Esophagus muscularis mucosa (tissue), 4 donors: Measurements from ENCODE around the gene SPDYE4. TPM values are rescaled to one million over a fixed set of nuclear protein-coding genes. Genes with fewer than 3 reads are reported as not detected.

Experiments used
- DNase-seq: peaks from one replicate; pipeline ENCODE4 v3.0.0-alpha.2; 2017; ENCODE audit errors: extremely low spot score
- H3K27ac ChIP-seq, 4 donors: fragments of 200-600 bp; sonication (generic); replicated peaks in 1 of 4; 1 replicate in 3 of 4; 2 replicates in 1 of 4; pipeline ENCODE4 v1.5.1; 2016 to 2019; ENCODE audit warnings: mild to moderate bottlenecking in 1 of 4
- H3K27me3 ChIP-seq, 4 donors: fragments of 200-600 bp; sonication (generic); one replicate each; pipeline versions ENCODE4 v1.5.1 to v1.6.0; 2016 to 2019
- H3K36me3 ChIP-seq, 4 donors: fragments of 200-600 bp; sonication (generic); one replicate each; pipeline ENCODE4 v1.5.1; 2016 to 2019
- H3K4me1 ChIP-seq, 4 donors: fragments of 200-600 bp; sonication (generic); one replicate each; pipeline ENCODE4 v1.5.1; 2016 to 2019
- H3K4me3 ChIP-seq, 4 donors: fragments of 200-600 bp; sonication (generic); 1 replicate in 2 of 4; 2 replicates in 2 of 4; pipeline ENCODE4 v1.5.1; 2016 to 2019; ENCODE audit warnings: mild to moderate bottlenecking in 4 of 4, moderate library complexity in 1 of 4
- H3K9me3 ChIP-seq, 4 donors: fragments of 200-600 bp; sonication (generic); 1 replicate in 3 of 4; 2 replicates in 1 of 4; pipeline ENCODE4 v1.5.1; 2016 to 2019
- EP300 ChIP-seq: sonication (generic); formaldehyde crosslinking; IDR thresholded peaks from one replicate; pipeline ENCODE4 v1.6.1; 2017; ENCODE audit warnings: antibody characterized with exemption
- POLR2A ChIP-seq: fragments of 450-650 bp; IDR thresholded peaks from one replicate; pipeline ENCODE4 v1.6.1; 2017; ENCODE audit warnings: antibody characterized with exemption, moderate library complexity, mild to moderate bottlenecking, low read depth
- POLR2AphosphoS5 ChIP-seq, 2 donors: sonication (generic); formaldehyde crosslinking; IDR thresholded peaks; one replicate each; pipeline ENCODE4 v1.6.1; 2017; ENCODE audit warnings: antibody characterized with exemption in 2 of 2
- WGBS: methylation state at CpG from one replicate; pipeline ENCODE4 v1.1.5; 2018; 5-methylcytosine and 5-hydroxymethylcytosine counted together
- intact Hi-C: fragments of 100-400 bp; cut with DNase I; formaldehyde crosslinking; loops from one replicate; pipeline ENCODE4 v1.15.1; 2023
- total RNA-seq, 4 donors: library from RNA; depleted of rRNA; stranded (reverse); fragments of >200 nt; gene quantifications; one replicate each; pipeline versions ENCODE4 v1.1.0 to v1.2.1, GENCODE V29; 2016
- TF ChIP-seq, protein P1 (sequence below), 3 experiments: fragments of 200-600 bp in 2 of 3; fragments of 450-650 bp in 1 of 3; sonication (generic) in 2 of 3; IDR thresholded peaks; one replicate each; pipeline ENCODE4 v1.5.1; 2017 to 2019; ENCODE audit warnings: antibody characterized with exemption in 3 of 3, mild to moderate bottlenecking in 2 of 3, moderate library complexity in 1 of 3

The SPDYE4 gene
- total RNA-seq, 4 donors from 2014 or later = not detected

DNA sequence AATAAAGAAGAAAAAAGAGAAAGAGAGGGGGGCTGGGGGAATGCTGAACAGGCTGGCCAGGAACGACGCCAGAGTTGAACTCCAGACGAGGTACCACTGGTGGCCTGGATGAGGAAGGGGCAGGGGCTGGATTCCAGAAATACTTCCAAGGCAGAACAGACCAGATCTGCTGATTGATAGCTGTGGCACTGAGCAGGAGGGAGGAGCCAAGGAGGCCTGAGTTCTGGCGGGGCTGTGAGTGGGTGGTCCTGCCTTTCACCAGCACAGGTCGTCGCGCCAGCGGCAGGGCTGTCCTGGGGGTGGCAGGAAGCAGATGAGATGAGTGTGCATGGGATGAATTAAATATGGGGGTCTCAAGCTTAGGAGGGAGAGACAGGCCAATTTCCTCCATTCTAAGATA, 19.2 kb downstream of the SPDYE4 start:
- 66% methylated on average over 8 of the region's 8 CpGs for WGBS
- Histone ChIP-seq H3K36me3 (no peaks in the 10 kb centered on the region), H3K4me1 (no peaks in the 10 kb centered on the region), H3K4me3 (no peak overlapping the region), H3K27ac (no peak overlapping the region), H3K9me3 (no peaks in the 10 kb centered on the region), H3K27me3 (peaks cover 0 to 9% (median 0%) of the 10 kb centered on the region in 4 donors)
- intact Hi-C loops = no loop called here
- TF ChIP-seq POLR2AphosphoS5 (IDR thresholded peaks at IDR 0.05) (no peak), EP300 (no peak), POLR2A (no peak)
- TF ChIP-seq, protein P1, sequence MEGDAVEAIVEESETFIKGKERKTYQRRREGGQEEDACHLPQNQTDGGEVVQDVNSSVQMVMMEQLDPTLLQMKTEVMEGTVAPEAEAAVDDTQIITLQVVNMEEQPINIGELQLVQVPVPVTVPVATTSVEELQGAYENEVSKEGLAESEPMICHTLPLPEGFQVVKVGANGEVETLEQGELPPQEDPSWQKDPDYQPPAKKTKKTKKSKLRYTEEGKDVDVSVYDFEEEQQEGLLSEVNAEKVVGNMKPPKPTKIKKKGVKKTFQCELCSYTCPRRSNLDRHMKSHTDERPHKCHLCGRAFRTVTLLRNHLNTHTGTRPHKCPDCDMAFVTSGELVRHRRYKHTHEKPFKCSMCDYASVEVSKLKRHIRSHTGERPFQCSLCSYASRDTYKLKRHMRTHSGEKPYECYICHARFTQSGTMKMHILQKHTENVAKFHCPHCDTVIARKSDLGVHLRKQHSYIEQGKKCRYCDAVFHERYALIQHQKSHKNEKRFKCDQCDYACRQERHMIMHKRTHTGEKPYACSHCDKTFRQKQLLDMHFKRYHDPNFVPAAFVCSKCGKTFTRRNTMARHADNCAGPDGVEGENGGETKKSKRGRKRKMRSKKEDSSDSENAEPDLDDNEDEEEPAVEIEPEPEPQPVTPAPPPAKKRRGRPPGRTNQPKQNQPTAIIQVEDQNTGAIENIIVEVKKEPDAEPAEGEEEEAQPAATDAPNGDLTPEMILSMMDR (IDR thresholded peaks at IDR 0.05) = no peak
- DNase-seq = no peak

DNA sequence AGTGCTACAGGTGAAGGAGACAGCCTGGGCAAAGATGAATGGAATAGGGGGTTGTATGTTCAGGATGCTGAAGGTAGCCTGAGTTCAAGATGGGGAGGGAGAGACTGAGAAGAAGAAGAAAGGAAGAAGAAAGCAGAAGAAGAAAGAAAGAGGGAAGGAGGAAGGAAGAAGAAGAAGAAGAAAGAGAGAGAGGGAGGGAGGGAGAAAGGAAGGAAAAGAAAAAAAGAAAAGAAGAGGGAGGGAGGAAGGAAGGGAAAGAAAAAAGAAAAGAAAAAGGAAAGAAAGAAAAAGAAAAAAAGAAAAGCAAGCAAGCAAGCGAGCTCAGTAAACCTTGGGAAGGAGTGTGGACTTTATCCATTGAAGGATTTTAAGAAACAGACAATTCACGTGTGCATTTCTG, 21.6 kb downstream of the SPDYE4 start:
- DNase-seq = no peak
- Histone ChIP-seq H3K27me3 (peaks cover 0 to 9% (median 0%) of the 10 kb centered on the region in 4 donors), H3K27ac (no peak overlapping the region), H3K4me1 (peaks cover 0 to 6% (median 1%) of the 10 kb centered on the region in 4 donors), H3K36me3 (no peaks in the 10 kb centered on the region), H3K4me3 (no peak overlapping the region), H3K9me3 (no peaks in the 10 kb centered on the region)
- WGBS = 71% methylated on average over 2 of the region's 2 CpGs
- TF ChIP-seq EP300 (no peak), POLR2A (no peak), POLR2AphosphoS5 (IDR thresholded peaks at IDR 0.05) (no peak)
- TF ChIP-seq, protein P1 (IDR thresholded peaks at IDR 0.05) = no peak
- intact Hi-C loops = no loop called here

DNA sequence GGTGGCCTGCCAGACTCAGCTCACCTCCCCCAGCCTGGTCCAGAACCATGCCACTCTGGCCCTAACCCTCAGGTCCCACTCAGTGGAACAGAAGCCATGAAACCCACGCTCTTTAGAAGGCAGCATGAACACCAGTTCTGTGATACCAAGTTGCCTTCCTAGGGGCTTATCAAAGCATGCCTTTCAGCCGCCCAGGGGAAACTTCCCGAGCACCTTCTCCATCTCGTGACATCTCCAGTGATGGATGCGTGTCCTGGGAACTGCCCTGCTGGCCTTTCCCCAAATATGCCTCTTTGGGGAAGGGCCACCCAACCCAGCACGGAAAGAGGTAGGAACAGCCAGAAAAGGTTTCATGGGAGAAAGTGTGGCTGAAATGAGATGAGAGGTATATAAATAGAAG, 22.0 kb downstream of the SPDYE4 start:
- Histone ChIP-seq H3K27ac (no peak overlapping the region), H3K36me3 (no peaks in the 10 kb centered on the region), H3K4me1 (peaks cover 0 to 6% (median 1%) of the 10 kb centered on the region in 4 donors), H3K4me3 (no peak overlapping the region), H3K9me3 (no peaks in the 10 kb centered on the region), H3K27me3 (peaks cover 0 to 9% (median 0%) of the 10 kb centered on the region in 4 donors)
- WGBS = 84% methylated on average over 6 of the region's 6 CpGs
- intact Hi-C loops = no loop called here
- no peak for DNase-seq
- TF ChIP-seq POLR2A (no peak), EP300 (no peak), POLR2AphosphoS5 (IDR thresholded peaks at IDR 0.05) (no peak)
- TF ChIP-seq, protein P1 (IDR thresholded peaks at IDR 0.05) = no peak

DNA sequence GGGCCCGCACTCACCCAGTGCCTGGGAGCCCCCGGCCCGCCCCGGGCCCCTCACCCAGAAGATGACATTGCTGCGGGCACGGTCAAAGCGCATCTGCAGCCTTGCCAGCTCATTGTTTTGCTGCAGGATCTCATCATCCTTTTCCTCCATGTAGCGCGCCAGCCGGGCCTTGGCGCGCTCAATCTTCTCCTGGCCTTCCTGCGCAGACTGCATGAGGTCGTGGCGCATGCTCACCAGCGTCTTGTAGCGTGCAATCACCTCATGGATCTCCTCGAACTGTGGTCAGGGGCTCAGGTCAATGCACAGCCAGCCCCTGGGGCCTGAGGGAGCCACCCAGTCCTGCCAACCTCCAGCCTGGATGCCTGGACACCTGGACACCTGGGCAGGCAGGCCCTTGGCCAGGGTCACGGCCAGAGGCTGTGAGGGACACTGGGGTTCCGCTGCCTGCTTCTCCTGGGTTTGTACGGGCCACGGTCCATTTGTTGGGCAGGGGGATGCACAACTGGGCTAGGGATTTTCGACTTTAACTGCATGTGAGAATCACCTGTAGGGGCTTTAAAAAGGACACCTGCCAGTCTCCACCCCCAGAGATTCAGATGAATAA, 22.9 kb downstream of the SPDYE4 start:
- 97% methylated on average over 22 of the region's 23 CpGs for WGBS
- peaks cover 0 to under 1% (median 0%) of the 10 kb centered on the region in 4 donors for H3K27me3 ChIP-seq
- H3K27ac ChIP-seq = no peak overlapping the region
- intact Hi-C loops = no loop called here
- no peak overlapping the region for H3K4me3 ChIP-seq
- peaks cover 0 to 6% (median 1%) of the 10 kb centered on the region in 4 donors for H3K4me1 ChIP-seq
- no peak for DNase-seq
- H3K36me3 ChIP-seq = no peaks in the 10 kb centered on the region
- H3K9me3 ChIP-seq = no peaks in the 10 kb centered on the region
- TF ChIP-seq POLR2AphosphoS5 (IDR thresholded peaks at IDR 0.05) = no peak
- TF ChIP-seq, protein P1 (IDR thresholded peaks at IDR 0.05) = no peak

DNA sequence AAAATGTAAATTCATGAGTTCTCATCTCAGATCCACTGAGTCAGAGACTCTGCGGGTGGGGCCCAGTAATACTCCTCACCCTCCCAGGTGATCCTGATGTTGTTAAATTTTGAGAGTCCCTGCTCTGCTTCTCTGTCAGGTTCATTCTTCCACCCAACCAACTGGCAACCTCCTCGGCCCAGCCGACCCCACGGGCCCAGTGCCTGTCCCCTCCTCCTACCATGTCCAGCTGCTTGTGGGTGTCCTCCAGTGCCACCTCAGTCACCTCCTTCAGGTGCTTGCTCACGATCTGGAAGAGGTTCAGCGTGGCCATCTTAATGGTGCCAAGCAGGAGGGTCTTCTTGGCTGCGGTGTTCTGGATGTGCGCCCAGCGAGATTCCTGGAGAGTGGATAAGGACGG, 23.5 kb downstream of the SPDYE4 start:
- Histone ChIP-seq H3K36me3 (no peaks in the 10 kb centered on the region), H3K9me3 (no peaks in the 10 kb centered on the region), H3K27me3 (no peaks in the 10 kb centered on the region), H3K4me3 (no peak overlapping the region), H3K4me1 (peaks cover 0 to 6% (median 1%) of the 10 kb centered on the region in 4 donors), H3K27ac (no peak overlapping the region)
- 95% methylated on average over 4 of the region's 10 CpGs for WGBS
- intact Hi-C loops = no loop called here
- DNase-seq = no peak
- TF ChIP-seq, protein P1 (IDR thresholded peaks at IDR 0.05) = no peak
